Measurements from ENCODE around the gene WDR81. TPM values are rescaled to one million over a fixed set of nuclear protein-coding genes. Genes with fewer than 3 reads are reported as not detected.

The WDR81 gene
- total RNA-seq, 1 donor from 2014 or later: 49.9 TPM

DNA sequence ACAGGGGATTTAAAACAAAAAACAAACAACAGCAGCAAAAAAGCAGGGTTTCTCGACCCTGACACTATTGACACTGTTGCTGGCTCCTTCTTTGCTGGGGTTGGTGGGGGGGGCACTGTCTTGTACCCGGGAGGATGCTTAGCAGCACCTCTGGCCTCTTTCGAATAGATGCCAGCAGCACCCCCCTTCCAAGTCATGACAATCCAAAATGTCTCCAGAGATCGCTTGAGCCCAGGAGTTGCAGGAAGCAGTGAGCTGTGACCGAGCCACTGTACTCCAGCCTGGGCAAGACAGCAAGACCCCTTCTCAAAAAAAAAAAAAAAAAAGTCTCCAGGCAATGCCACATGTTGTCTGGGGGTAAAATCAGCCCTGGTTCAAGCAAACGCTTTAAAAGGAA lies 57.7 kb downstream of the WDR81 start:
- Histone ChIP-seq H3K27me3 (ENCODE audit: low read depth) (no peaks in the 10 kb centered on the region), H3K27ac (peak overlapping the region; percentile 95), H3K36me3 (peaks cover 46% of the 10 kb centered on the region), H3K4me1 (peaks cover 76% of the 10 kb centered on the region), H3K9me3 (no peaks in the 10 kb centered on the region), H3K4me3 (peak overlapping the region; percentile 15)
- ATAC-seq: no peak
- DNase-seq: peak; percentile 38
- TF ChIP-seq, protein P1, sequence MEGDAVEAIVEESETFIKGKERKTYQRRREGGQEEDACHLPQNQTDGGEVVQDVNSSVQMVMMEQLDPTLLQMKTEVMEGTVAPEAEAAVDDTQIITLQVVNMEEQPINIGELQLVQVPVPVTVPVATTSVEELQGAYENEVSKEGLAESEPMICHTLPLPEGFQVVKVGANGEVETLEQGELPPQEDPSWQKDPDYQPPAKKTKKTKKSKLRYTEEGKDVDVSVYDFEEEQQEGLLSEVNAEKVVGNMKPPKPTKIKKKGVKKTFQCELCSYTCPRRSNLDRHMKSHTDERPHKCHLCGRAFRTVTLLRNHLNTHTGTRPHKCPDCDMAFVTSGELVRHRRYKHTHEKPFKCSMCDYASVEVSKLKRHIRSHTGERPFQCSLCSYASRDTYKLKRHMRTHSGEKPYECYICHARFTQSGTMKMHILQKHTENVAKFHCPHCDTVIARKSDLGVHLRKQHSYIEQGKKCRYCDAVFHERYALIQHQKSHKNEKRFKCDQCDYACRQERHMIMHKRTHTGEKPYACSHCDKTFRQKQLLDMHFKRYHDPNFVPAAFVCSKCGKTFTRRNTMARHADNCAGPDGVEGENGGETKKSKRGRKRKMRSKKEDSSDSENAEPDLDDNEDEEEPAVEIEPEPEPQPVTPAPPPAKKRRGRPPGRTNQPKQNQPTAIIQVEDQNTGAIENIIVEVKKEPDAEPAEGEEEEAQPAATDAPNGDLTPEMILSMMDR (IDR thresholded peaks at IDR 0.05): no peak
- intact Hi-C loops (cut with DNase I): loop anchor here (5.0 kb wide), 1 partner anchor 60 kb away; the partner anchor contains the start of gene WDR81

DNA sequence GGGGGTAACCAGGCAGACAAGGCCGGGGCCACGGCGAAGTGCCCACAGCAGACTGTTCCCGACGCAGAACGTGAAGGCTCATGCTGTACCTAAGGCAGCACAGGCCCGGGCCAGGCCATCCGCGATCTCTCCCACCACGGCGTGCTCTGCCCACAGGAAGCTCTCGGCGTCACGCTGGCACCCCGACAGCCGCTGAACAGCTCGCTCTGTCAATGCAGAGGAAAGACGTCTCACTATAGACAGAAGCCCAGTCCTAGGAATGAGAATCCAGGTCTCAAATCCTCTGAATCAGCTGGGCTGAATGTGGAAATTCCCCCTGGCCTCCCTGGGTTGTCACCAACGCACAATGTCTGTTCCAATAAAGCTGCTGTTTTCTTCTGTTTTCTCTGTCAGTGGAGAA lies 58.8 kb downstream of the WDR81 start:
- DNase-seq: peak; percentile 76
- Histone ChIP-seq H3K27me3 (ENCODE audit: low read depth) (no peaks in the 10 kb centered on the region), H3K36me3 (peaks cover 38% of the 10 kb centered on the region), H3K4me1 (peaks cover 85% of the 10 kb centered on the region), H3K9me3 (no peaks in the 10 kb centered on the region), H3K4me3 (peak overlapping the region; percentile 19), H3K27ac (peak overlapping the region; percentile 95)
- ATAC-seq: peak; percentile 14 to 19
- intact Hi-C loops (cut with DNase I): loop anchor here (5.0 kb wide), 1 partner anchor 61 kb away; the partner anchor contains the start of gene WDR81
- TF ChIP-seq, protein P1 (IDR thresholded peaks at IDR 0.05): no peak

DNA sequence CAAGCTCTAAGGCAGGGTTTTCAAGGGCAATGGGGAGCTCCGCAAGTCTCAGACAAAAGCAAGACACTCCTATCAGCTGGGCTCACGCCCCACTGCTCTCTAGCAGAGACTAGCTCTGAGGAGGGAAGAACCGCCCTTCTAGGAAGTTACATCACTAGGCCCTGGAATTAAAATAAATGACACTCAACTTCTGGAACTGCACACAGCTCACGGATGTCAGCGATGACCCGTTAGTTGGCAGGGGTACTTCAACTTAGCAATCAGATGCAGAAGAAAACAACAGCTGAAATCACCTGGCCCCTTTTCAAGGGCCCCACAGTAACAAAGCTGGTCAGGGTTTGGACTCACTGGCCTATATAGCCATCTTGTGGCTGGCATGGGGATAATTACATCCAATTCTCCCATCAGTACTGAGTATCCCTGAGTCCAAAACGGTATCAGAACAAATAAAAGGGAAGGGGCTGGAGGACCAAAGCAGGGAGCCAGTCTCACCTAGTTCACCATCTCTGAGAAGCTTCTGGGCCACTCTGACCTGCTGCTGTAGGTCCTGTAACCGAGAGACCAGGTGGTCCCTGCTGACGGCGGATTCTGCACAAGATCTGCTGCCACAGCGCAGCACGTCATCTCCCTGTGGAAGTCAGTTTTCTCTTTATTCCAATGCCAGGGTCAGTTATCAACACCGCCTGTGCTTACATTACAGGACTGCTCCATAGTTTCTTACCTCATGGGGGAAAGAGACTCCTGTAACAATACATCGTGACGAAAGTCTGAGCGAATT lies 59.5 kb downstream of the WDR81 start:
- H3K27ac ChIP-seq: peak overlapping the region; percentile 95
- peak; percentile 86 for DNase-seq
- H3K36me3 ChIP-seq: peaks cover 38% of the 10 kb centered on the region
- TF ChIP-seq, protein P1 (IDR thresholded peaks at IDR 0.05): peak; percentile 67
- peak; percentile 84 to 86 for ATAC-seq
- intact Hi-C loops (cut with DNase I): loop anchor here (5.0 kb wide), 1 partner anchor 62 kb away; the partner anchor contains the start of gene WDR81
- no peaks in the 10 kb centered on the region for H3K27me3 ChIP-seq (ENCODE audit: low read depth)
- H3K9me3 ChIP-seq: no peaks in the 10 kb centered on the region
- peak overlapping the region; percentile 19 for H3K4me3 ChIP-seq
- H3K4me1 ChIP-seq: peaks cover 83% of the 10 kb centered on the region

DNA sequence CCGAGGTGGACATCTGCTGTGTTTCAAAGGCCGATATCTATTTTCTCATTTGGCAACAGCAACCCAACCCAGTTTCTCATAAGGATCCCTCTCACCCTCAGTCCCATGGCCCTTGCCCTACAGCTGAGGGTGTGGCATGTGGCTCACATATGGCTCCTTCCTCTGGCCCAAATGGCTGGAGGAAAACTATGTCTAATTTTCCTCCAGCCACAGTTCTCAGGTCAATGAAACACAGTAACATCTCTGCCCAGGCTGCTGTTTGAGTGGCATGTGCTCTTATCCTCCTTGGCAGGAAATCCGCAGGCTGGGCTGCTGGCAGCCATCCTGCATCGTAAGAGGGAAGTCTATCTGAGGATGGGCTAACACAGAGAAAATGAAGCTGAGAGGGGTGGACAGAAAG lies 61.4 kb downstream of the WDR81 start:
- Histone ChIP-seq H3K4me1 (peaks cover 69% of the 10 kb centered on the region), H3K27me3 (ENCODE audit: low read depth) (no peaks in the 10 kb centered on the region), H3K36me3 (peaks cover 34% of the 10 kb centered on the region), H3K9me3 (no peaks in the 10 kb centered on the region), H3K4me3 (no peak overlapping the region), H3K27ac (peak overlapping the region; percentile 82)
- DNase-seq (peak; percentile 54), ATAC-seq (no peak)
- TF ChIP-seq, protein P1 (IDR thresholded peaks at IDR 0.05): no peak
- intact Hi-C loops (cut with DNase I): no loop called here

DNA sequence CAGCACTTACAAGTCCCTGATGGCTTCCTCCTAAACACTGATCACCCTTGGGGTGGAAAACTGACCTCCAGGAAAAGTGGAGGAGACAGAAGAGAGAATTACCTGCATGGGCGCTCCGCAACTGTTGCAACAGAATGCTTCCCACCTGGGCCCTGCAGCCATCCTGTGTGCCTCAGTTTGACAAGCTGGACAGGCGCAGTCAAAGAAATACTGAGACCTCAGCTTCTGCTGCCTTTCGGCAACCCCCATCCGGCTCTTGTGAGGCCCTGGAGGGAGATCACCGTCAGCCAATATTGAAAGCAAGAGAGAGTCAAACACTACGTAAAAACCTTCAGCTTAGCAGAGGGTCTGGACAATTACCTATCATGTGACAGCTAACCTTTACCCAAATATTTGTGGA lies 62.2 kb downstream of the WDR81 start:
- ATAC-seq: no peak
- Histone ChIP-seq H3K27me3 (ENCODE audit: low read depth) (no peaks in the 10 kb centered on the region), H3K4me3 (no peak overlapping the region), H3K9me3 (no peaks in the 10 kb centered on the region), H3K36me3 (peaks cover 26% of the 10 kb centered on the region), H3K4me1 (peaks cover 61% of the 10 kb centered on the region), H3K27ac (peak overlapping the region; percentile 82)
- TF ChIP-seq, protein P1 (IDR thresholded peaks at IDR 0.05): no peak
- DNase-seq: peak; percentile 30
- intact Hi-C loops (cut with DNase I): no loop called here

Data from lower lobe of right lung (tissue), 2 donors.